HG03565 (cell line): ENCODE results near the gene ASAP2.

ENCODE experiments used
- ATAC-seq: cut with Tn5 transposase; IDR thresholded peaks from one replicate; pipeline ENCODE4 v1.9.1; 2021; ENCODE audit warnings: mild to moderate bottlenecking, moderate library complexity; ENCODE audit not compliant: unreplicated experiment

Gene ASAP2

DNA sequence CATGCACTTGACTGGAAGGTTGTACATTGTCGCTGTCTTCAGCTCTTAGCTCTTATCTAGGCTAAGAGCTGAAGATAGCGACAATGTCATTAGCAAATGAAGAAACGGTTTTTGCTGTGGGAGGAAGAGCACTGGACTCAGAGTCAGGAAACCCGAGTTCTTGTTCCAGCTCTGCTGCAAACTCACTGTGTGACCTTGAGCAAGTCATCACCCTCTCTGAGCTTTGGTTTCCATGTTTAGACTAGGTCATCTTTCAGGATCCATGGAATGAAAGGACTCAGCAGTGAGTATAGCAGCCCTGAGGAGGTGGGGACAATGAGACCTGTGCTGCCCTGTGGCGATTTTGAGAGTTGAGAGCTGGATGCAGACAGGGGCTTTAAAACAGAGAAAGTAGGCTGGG is 85.3 kb downstream of the ASAP2 start:
- ATAC-seq = no peak

DNA sequence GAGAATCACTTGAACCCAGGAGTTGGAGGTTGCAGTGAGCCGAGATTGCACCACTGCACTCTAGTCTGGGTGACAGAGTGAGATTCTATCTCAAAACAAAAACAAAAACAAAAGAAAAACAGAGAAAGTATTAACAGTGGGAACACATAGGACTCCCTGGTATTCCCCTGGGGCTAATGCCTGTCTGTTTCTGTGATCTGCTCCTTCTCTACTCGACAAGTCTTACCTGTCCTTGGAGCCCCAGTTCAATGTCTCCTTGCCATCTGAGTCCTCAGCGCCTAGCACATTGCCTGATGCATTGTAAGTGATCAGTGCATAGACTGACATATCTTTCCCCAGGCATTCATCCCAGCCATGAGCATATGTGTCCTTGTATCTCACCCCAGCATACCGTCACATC is 85.8 kb downstream of the ASAP2 start:
- ATAC-seq = no peak

DNA sequence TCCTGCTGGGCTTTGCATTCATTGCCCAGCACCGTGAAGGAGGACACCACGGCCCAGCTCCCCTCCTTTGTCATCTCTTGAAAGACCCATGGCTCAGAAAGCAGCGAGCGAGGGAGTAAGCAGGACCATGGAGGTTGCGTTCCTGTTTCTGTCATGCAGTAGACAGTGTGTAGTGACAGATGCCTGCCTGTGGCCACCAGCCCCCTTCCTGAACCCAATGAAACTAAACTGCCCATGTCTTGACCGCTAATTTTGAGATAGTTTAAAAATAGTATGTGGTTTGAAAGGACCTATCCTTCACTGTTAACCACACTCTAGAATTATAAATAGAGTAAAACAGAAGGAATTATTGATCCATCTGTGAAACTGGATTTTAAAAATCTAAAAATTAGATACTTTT is 88.2 kb downstream of the ASAP2 start:
- ATAC-seq = no peak

DNA sequence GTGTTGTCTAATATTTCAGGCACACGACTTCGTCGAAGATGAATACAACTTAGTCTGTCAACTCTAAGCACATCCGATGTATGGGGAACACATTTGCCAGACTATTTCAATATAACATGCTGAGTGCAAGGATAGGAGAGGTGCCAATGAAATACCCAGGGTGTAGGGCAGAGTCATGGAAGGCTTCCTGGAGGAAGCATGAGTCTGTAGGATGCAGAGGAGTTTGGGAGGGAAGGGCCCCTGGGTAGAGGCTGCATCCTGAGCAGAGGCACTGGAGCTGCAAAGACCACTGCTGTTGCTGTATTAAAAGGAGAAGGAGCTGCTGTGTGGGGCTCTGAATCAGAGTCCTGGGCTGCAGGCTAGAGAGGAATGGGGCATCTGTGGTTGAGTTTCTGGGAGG is 89.9 kb downstream of the ASAP2 start:
- no peak for ATAC-seq

DNA sequence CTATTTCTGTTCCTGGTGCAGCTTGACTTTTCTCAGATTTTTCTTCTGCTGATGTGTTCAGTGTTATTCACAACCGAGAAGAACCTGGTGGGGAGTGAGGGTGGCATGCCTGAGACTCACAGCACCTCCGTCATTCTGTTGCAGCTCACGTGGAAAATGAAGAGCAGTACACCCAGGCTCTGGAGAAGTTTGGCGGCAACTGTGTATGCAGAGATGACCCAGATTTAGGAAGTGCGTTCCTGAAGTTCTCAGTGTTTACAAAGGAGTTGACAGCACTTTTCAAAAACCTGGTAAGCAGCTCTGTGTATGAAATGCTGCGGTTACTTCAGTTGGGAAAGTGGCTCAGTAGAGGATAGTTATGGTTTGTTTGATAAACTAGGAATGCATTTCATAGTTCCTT is 90.5 kb downstream of the ASAP2 start:
- ATAC-seq = no peak

DNA sequence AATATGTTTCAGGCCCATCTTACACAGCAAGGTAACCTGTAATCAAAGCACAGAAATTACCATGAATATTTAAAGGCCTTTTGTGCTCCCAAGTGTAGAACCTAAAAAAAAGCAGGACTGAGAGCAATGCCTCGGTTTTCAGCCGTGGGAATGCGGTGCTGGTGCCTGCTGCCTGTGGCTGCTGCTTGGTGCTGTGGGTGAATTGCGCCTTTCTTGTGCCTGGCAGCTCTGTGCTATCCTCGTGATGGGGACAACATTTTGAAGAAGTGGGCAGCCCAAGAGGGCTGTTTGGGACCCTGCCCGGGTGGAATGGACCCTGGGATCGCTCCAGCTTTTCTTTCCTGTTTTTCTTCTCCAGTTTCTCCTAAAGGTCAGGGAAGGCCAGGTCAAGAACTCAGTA is 91.2 kb downstream of the ASAP2 start:
- no peak for ATAC-seq

DNA sequence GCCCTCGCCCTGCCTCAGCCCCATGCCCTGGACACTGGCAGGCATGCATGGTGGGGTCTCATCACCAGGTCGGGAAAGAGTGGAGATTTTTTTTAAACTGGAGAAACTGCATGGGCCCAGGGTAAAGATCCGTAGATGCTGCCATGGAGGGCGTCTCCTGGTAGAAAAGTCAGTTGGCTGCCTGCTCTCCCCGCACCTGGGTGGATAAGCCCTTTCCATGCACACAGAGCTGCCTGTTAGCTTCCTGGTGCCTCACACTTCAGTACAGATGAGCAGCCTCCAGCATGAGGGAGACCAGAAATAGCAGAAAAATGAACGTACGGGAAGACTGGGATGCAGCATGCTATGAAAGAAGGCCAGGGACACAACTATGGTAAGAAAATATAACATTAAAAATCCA is 92.0 kb downstream of the ASAP2 start:
- no peak for ATAC-seq

DNA sequence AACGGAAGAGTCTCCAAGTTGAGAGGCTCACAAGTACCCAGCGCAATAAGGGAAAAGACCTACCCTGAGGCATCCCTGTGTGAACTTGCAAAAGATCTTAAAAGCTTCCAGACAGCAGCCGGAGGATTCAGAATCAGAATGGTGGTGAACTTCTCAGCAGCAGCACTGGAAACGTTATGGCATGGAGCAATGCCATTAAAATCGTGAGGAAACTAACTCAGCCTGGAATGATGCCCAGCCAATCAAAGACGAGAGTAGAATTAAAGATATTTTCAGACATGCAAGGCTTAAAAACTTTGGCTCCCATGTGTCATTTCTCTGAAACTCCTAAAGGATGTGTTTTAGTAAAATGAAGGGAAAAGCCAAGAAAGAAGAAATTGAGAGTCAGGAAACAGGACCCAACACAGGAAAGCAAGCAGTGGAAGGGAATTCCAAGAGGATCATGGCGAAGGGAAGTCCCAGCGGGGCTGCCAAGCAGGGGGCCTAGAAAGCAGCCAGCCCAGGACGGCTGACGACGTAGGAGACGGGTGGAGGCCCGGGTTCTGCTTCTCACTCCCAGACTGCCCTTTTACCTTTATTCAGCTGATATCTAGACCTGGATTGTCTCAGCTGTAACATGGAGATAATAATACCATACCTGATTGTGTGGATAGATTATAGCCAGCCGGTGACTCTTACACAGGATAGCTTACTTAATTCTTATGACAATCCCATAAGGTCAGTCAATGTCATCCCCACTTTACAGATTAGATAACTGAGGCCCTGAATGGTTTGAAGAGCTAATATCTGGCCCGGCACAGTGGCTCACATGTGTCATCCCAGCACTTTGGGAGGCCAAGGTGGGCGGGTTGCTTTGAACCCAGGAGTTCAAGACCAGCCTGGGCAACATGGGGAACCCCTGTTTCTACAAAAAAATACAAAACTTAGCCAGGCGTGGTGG is 92.8 kb downstream of the ASAP2 start:
- ATAC-seq = no peak

DNA sequence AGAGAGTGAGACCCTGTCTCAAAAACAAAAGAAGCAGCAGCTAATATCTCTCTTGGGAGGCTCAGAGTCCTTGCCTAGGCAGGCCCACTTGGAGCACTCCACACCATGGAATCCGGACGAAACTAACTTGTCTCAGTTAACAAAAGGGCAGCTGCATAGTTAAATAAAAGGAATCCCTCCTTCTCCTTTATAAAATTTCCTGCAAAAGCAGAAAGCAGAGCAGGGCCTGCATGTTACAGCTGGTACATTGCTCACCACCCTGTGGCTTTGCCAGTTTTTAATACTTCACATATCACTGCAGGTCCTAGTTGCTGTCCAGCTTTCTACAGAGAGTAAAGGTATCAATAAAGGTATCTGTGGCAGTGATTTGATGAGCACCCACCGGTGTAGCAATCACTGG is 93.6 kb downstream of the ASAP2 start:
- no peak for ATAC-seq

DNA sequence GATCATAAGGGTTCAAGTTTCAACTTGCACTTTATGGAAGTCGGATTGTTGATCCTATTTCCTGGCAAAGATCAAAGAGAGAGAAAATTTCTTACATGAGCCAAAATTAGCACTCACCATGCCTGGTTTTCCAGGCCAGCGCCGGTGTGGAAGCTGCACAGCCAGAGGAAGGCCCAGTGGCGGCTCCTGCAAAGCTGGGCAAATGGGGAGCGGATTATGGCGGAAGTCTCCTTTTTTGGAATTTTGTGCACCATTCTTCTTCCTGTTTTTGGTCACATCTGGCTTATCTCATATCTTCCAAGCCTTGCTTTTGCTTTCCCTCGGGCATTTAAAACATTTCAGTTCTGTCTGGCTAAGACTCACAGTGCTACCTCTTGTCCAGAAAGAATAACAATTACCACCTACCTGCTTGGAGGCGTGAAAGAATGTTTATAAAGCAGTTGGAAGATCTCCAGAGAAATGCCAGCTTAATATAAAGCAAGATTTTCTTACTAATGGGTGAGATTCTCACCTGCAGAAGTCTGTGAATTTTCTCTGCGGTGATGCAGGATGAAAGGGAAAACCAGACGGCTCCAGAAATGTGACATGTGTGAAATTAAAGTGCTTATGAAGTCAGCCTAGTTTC is 94.3 kb downstream of the ASAP2 start:
- no peak for ATAC-seq

DNA sequence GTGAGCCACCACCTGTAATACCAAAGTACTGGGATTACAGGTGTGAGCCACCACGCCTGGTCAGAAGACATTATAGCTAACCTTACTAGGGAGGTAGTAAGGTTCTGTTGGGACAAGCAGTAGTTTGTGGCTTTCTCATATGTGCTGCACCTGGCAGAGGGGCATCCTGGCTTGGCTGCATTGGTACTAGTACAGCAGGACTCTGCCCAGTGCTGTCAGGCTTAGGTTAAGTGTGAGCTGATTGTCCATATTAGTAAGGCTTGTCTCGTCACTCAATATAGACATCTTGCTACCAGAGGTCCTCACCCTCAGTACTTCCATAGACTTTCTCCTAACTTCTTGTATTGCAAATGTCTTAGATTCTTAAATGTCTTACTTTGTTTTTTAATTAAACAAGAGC is 96.1 kb downstream of the ASAP2 start:
- no peak for ATAC-seq

DNA sequence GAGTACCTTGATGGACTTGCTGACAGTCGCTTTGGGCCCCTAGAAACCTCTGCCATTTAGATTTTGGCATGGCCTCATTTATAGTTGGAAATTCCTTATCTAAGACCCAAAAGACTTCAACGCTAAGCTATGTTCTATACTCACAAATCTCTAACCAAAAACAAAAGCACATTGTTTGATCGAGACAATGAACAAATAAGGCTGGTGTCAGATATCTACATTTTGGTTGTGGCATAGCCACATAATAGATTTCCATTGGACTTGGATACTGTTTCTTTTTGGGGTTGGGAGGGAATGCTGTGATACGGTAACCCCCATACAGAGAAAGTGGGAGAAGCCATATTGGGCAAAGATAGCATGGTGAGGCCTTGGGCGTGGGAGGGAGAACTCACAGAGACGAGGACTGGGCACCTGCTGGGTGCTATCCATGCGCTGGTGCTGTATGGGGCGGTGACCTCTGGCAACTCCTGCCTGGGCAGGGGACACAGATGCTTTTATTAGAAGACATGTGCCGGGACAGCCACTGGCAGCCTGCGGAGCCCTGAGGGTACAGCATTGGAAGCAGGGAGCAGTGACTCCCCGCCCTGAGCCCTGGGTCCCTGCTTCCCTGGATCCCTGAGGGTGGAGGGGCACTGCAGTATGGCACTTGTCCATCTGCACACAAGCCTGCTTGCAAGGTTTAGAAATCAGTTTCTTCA is 97.1 kb downstream of the ASAP2 start:
- ATAC-seq = no peak

DNA sequence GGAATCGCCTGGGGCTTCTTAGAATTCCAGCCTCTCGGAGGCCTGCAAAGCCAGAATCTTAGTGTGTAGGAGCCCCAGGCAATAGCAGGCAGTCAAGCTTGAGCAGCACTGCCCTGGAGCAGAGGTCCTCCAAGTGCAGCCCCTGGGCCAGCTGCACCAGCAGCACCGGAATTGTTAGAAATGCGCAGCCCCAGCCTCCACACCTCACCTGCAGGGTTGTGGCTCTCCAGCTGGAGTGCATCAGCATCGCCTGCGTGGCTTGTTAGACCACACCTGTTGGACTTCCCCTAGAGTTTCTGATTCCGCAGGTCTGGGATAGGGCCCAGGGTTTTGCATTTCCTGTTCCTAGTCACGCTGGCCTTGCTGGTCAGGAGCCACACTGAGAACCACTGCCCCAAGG is 100.3 kb downstream of the ASAP2 start:
- no peak for ATAC-seq

DNA sequence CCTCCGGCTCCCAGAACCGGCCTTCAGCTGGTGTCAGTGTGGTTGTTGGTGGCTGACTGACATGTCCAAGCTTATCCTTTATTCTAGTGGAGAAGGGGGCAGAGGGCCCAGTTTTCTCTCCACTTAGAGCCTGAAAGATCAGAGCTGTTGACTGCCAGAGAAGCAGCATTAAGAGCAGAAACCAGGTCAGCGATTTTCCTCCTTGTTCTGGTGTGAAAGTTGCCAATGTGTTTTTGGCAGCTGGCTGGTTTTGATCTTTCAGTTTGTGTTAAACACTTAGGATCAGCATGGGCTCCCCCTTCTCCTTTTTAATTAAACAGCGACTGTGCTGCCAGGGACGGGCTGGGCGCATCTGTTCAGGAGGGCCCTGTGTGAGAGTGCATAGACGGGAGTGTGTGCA is 100.9 kb downstream of the ASAP2 start:
- no peak for ATAC-seq

DNA sequence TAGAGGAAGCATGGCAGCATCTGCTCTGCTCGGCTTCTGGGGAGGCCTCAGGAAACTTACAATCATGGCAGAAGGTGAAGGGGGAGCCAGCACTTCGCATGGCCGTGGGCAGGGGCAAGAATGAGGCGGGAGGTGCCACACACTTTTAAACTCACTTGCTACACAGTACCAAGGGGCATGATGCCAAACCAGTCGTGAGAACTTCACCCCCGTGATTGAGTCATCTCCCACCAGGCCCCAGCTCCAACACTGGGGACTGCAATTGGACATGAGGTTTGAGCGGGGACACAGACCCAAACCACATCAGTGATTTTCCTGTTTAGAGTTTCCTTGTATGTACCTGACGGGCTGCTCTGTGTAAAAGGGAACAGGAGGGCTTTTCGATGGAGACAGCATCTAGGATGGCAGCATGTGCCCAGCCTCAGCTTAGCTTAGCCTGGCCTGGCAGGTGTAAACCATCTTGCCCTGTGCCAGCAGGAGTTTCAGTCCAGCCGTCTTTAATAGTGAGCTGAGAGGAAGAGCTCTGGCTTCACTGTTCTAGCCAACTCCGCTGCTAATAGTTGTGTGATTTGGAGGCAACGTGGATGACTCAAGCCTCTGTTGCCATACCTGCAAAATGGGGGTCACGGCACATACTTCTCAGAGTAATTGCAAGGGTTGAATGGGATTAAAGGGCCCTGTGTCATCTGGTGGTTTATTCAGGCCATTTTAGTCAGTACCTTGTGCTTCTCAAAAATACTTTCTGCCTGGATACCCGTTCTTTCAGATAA is 101.8 kb downstream of the ASAP2 start:
- no peak for ATAC-seq

DNA sequence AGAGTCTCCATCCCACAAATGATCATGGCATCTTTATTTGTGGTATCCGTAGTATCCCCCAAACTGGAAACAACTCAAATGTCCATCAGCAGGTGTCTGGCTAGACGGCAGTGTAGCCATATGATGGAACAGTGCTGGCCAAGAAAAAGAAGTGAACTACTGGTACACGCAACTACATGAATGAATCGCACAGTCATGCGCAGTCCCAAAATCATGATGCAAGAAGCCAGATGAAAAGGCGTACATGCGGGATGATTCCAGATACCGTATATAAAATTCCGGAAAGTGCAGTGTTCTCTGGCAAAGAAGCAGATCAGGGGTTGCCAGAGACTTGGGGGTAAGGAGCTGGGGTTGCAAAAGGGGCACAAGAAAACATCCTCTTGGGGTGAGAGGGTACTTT is 102.5 kb downstream of the ASAP2 start:
- no peak for ATAC-seq

DNA sequence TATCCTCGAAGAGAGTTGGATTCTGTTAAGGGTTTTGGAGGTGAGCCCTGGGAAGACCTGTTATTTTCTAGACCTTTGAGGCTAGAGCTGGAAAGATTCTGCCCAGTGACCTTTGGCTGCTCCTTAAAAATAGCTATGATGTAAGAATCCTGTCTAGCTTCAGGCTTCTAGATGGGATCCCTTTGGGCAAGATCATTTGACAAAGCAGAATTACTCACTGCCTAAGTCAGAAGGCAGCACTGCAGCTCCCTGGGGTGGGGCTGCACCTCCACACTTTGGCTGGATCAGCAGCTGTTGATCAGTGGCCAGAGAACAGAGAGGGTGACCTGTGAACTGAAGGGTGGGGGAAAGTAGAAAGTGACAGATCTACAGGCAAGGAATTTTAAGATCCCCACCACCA is 103.8 kb downstream of the ASAP2 start:
- no peak for ATAC-seq

DNA sequence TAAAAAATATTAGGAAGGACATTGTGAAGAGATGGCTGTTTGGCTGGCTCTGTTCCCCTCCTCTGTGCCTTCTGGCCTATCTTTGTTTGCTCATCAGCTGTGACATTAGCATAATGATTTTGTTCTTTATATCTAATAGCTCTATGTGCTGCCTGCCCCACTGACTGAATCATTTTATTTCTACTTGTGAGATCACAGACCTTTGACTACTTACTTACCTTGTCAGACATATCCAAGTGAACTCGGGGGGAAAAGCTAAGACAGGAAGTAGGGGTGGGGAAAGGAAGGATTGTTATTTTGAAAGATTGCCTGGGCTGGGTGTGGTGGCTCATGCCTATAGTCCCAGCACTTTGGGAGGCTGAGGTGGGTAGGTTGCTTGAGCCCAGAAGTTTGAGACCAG is 104.2 kb downstream of the ASAP2 start:
- no peak for ATAC-seq

DNA sequence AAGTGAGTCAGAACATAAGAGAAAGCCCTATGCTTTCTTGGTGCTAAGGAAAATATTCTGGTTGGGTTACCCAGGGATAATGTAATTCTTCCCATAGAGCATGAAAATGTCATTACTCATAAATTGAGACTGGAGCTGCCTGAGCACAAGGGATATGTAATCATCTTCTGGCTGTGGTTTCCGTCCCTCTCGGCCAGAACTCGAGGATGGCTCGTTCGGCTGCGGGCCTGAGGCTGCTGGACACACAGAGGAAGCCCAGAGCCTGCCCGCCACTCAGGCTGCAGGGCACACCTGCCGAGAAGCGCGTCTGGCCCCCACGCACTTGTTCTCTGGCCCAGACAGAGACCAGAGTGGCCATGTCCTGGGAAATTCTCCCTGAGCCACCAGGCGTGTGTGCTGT is 104.9 kb downstream of the ASAP2 start:
- ATAC-seq = no peak

DNA sequence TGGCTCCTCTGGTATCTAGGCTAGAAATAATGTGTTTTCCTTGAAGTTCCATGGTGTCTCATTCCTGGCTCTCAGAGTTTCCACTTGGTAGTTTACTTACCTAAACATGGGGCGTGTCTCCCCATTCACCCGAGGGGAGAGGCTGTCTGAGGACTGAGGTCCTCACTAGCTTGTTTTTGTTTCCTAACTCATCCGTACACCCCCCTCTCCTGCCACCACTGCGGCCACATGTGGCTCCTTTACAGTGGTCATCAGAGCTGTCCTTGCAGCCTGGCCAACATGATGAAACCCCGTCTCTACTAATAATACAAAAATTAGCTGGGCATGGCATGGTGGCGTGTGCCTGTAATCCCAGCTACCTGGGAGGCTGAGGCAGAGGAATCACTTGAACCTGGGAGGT is 106.0 kb downstream of the ASAP2 start:
- no peak for ATAC-seq

DNA sequence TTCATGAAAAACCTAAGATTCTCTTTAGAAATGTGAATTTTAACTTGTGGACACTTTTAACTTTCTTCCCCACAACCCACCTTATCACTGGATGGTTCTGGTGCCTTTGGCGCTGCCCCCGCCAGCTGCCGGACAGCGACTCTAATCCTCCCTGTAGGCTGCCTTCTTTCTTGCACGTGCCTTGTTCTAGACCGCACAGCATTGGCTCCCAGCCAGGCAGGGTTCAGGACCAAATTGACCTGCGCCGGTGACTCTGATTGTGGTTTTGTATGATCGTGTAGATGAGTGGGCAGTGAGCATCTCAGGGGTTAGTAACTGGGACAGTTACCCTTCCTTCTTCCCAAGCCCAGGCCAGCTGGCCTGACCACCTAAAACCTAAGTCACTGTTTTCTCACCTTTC is 106.8 kb downstream of the ASAP2 start:
- ATAC-seq = no peak
